ENCODE data around the gene GOPC. TPM values are rescaled to one million over a fixed set of nuclear protein-coding genes. Genes with fewer than 3 reads are reported as not detected.

Gene GOPC
- total and polyA plus RNA-seq, 2 experiments from 2014 or later = 15.5 to 26.4 TPM

DNA sequence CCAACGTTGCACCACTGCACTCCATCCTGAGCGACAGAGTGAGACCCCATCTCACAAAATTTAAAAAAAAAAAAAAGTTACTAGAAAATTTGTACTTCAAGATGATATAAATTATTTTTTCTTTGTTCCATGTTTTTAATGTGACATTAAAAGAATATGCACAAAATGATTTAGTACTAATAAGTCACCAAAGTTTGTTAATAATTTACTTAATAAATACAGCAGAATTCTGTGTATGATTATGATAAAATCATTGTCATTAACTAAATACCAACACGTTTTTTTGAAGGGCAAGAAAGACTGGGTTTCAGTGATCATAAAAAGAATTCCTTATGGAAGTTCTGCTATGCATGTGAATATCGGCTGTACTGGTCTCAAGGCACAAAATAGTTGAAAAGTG is 28.1 kb downstream of the GOPC start:
- H3K27me3 ChIP-seq (ENCODE audit: insufficient read depth) = no peaks in the 10 kb centered on the region
- H3K4me1 Mint-ChIP-seq = no peaks in the 10 kb centered on the region; the same call in 2 of the 3 replicates
- H2AFZ ChIP-seq = no peak overlapping the region
- H3K4me3 ChIP-seq = no peak overlapping the region
- ATAC-seq (no peak), DNase-seq (ENCODE audit: low spot score) (no peak)
- H3K27ac ChIP-seq (ENCODE audit: low read depth) = no peak overlapping the region
- no peaks in the 10 kb centered on the region for H3F3A ChIP-seq (replicated peaks; ENCODE audit: low read depth)
- H3K9me3 Mint-ChIP-seq = no peaks in the 10 kb centered on the region
- no peak overlapping the region for H3K4me2 ChIP-seq
- H3K27me3 Mint-ChIP-seq (ENCODE audit: insufficient read depth, low read depth, poor library complexity) = peaks cover 1% of the 10 kb centered on the region
- H3K36me3 ChIP-seq (ENCODE audit: insufficient read depth) = peaks cover 4% of the 10 kb centered on the region; the same call in 1 of the 2 replicates
- no peak overlapping the region for H3K4me3 Mint-ChIP-seq
- no peak for TF ChIP-seq POLR2AphosphoS5 (IDR thresholded peaks at IDR 0.05; ENCODE audit: low read depth)
- TF ChIP-seq NANOG (IDR thresholded peaks at IDR 0.05; ENCODE audit: borderline replicate concordance) = no peak
- TF ChIP-seq, protein P1, sequence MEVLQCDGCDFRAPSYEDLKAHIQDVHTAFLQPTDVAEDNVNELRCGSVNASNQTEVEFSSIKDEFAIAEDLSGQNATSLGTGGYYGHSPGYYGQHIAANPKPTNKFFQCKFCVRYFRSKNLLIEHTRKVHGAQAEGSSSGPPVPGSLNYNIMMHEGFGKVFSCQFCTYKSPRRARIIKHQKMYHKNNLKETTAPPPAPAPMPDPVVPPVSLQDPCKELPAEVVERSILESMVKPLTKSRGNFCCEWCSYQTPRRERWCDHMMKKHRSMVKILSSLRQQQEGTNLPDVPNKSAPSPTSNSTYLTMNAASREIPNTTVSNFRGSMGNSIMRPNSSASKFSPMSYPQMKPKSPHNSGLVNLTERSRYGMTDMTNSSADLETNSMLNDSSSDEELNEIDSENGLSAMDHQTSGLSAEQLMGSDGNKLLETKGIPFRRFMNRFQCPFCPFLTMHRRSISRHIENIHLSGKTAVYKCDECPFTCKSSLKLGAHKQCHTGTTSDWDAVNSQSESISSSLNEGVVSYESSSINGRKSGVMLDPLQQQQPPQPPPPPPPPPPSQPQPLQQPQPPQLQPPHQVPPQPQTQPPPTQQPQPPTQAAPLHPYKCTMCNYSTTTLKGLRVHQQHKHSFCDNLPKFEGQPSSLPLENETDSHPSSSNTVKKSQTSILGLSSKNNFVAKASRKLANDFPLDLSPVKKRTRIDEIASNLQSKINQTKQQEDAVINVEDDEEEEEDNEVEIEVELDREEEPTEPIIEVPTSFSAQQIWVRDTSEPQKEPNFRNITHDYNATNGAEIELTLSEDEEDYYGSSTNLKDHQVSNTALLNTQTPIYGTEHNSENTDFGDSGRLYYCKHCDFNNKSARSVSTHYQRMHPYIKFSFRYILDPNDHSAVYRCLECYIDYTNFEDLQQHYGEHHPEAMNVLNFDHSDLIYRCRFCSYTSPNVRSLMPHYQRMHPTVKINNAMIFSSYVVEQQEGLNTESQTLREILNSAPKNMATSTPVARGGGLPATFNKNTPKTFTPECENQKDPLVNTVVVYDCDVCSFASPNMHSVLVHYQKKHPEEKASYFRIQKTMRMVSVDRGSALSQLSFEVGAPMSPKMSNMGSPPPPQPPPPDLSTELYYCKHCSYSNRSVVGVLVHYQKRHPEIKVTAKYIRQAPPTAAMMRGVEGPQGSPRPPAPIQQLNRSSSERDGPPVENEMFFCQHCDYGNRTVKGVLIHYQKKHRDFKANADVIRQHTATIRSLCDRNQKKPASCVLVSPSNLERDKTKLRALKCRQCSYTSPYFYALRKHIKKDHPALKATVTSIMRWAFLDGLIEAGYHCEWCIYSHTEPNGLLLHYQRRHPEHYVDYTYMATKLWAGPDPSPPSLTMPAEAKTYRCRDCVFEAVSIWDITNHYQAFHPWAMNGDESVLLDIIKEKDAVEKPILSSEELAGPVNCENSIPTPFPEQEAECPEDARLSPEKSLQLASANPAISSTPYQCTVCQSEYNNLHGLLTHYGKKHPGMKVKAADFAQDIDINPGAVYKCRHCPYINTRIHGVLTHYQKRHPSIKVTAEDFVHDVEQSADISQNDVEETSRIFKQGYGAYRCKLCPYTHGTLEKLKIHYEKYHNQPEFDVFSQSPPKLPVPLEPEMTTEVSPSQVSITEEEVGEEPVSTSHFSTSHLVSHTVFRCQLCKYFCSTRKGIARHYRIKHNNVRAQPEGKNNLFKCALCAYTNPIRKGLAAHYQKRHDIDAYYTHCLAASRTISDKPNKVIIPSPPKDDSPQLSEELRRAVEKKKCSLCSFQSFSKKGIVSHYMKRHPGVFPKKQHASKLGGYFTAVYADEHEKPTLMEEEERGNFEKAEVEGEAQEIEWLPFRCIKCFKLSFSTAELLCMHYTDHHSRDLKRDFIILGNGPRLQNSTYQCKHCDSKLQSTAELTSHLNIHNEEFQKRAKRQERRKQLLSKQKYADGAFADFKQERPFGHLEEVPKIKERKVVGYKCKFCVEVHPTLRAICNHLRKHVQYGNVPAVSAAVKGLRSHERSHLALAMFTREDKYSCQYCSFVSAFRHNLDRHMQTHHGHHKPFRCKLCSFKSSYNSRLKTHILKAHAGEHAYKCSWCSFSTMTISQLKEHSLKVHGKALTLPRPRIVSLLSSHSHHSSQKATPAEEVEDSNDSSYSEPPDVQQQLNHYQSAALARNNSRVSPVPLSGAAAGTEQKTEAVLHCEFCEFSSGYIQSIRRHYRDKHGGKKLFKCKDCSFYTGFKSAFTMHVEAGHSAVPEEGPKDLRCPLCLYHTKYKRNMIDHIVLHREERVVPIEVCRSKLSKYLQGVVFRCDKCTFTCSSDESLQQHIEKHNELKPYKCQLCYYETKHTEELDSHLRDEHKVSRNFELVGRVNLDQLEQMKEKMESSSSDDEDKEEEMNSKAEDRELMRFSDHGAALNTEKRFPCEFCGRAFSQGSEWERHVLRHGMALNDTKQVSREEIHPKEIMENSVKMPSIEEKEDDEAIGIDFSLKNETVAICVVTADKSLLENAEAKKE (CRISPR knock-in tag; IDR thresholded peaks at IDR 0.05) = no peak
- TF ChIP-seq, protein P2, sequence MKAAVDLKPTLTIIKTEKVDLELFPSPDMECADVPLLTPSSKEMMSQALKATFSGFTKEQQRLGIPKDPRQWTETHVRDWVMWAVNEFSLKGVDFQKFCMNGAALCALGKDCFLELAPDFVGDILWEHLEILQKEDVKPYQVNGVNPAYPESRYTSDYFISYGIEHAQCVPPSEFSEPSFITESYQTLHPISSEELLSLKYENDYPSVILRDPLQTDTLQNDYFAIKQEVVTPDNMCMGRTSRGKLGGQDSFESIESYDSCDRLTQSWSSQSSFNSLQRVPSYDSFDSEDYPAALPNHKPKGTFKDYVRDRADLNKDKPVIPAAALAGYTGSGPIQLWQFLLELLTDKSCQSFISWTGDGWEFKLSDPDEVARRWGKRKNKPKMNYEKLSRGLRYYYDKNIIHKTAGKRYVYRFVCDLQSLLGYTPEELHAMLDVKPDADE (IDR thresholded peaks at IDR 0.05) = no peak
- TF ChIP-seq, protein P3, sequence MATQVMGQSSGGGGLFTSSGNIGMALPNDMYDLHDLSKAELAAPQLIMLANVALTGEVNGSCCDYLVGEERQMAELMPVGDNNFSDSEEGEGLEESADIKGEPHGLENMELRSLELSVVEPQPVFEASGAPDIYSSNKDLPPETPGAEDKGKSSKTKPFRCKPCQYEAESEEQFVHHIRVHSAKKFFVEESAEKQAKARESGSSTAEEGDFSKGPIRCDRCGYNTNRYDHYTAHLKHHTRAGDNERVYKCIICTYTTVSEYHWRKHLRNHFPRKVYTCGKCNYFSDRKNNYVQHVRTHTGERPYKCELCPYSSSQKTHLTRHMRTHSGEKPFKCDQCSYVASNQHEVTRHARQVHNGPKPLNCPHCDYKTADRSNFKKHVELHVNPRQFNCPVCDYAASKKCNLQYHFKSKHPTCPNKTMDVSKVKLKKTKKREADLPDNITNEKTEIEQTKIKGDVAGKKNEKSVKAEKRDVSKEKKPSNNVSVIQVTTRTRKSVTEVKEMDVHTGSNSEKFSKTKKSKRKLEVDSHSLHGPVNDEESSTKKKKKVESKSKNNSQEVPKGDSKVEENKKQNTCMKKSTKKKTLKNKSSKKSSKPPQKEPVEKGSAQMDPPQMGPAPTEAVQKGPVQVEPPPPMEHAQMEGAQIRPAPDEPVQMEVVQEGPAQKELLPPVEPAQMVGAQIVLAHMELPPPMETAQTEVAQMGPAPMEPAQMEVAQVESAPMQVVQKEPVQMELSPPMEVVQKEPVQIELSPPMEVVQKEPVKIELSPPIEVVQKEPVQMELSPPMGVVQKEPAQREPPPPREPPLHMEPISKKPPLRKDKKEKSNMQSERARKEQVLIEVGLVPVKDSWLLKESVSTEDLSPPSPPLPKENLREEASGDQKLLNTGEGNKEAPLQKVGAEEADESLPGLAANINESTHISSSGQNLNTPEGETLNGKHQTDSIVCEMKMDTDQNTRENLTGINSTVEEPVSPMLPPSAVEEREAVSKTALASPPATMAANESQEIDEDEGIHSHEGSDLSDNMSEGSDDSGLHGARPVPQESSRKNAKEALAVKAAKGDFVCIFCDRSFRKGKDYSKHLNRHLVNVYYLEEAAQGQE (IDR thresholded peaks at IDR 0.05; ENCODE audit: unreplicated experiment) = no peak
- TF ChIP-seq, protein P4, sequence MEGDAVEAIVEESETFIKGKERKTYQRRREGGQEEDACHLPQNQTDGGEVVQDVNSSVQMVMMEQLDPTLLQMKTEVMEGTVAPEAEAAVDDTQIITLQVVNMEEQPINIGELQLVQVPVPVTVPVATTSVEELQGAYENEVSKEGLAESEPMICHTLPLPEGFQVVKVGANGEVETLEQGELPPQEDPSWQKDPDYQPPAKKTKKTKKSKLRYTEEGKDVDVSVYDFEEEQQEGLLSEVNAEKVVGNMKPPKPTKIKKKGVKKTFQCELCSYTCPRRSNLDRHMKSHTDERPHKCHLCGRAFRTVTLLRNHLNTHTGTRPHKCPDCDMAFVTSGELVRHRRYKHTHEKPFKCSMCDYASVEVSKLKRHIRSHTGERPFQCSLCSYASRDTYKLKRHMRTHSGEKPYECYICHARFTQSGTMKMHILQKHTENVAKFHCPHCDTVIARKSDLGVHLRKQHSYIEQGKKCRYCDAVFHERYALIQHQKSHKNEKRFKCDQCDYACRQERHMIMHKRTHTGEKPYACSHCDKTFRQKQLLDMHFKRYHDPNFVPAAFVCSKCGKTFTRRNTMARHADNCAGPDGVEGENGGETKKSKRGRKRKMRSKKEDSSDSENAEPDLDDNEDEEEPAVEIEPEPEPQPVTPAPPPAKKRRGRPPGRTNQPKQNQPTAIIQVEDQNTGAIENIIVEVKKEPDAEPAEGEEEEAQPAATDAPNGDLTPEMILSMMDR (conservative IDR thresholded peaks at IDR 0.05; ENCODE audit: low read depth in 2 of 2) = no peak
- TF ChIP-seq EZH2phosphoT487 (IDR thresholded peaks at IDR 0.05; ENCODE audit: unreplicated experiment) = no peak
- TF ChIP-seq EZH2 (IDR thresholded peaks at IDR 0.05; ENCODE audit: low read depth, unreplicated experiment) = no peak
- no peak for TF ChIP-seq ZNF331 (CRISPR knock-in tag; IDR thresholded peaks at IDR 0.05; ENCODE audit: low read depth)
- TF ChIP-seq ZNF114 (CRISPR knock-in tag; IDR thresholded peaks at IDR 0.05) = no peak
- no peak for TF ChIP-seq CREB1 (CRISPR knock-in tag; IDR thresholded peaks at IDR 0.05; ENCODE audit: low read depth)
- TF ChIP-seq JUNB (IDR thresholded peaks at IDR 0.05; ENCODE audit: unreplicated experiment) = no peak
- no peak for TF ChIP-seq STAT1 (IDR thresholded peaks at IDR 0.05; ENCODE audit: unreplicated experiment)
- no peaks in the 10 kb centered on the region for H4K20me1 ChIP-seq (replicated peaks; ENCODE audit: insufficient read depth)
- peaks cover 4% of the 10 kb centered on the region; the same call in 2 of the 3 replicates for H3K36me3 Mint-ChIP-seq (ENCODE audit: low read depth)
- no peak overlapping the region for H3K27ac Mint-ChIP-seq
- H3K4me1 ChIP-seq (ENCODE audit: insufficient read depth) = no peaks in the 10 kb centered on the region
- H3K9me2 ChIP-seq (ENCODE audit: insufficient read depth) = no peaks in the 10 kb centered on the region
- no peaks in the 10 kb centered on the region for H3K79me2 ChIP-seq (replicated peaks; ENCODE audit: insufficient read depth)
